Activated CD8-positive, alpha-beta T cell treated with anti-CD3 and anti-CD28 coated beads for 36 hours (primary cell): Measurements from ENCODE around the gene ASB1. TPM values are rescaled to one million over a fixed set of nuclear protein-coding genes. Genes with fewer than 3 reads are reported as not detected.

Source experiments
- ATAC-seq: fragments of 200-7000 bp; cut with Tn5 transposase; one replicate; pipeline ENCODE4 v1.10.0; 2021; ENCODE audit warnings: mild to moderate bottlenecking, moderate library complexity
- CTCF ChIA-PET: fragments of 350-600 bp; sonication (Branson Sonifier 250); formaldehyde crosslinking; loops from one replicate; lab custom pipeline; 2021; ENCODE audit warnings: antibody characterized with exemption; lab: Charles Lee
- POLR2A ChIA-PET: fragments of 350-600 bp; sonication (Branson Sonifier 250); formaldehyde crosslinking; loops from one replicate; lab custom pipeline; 2021; ENCODE audit warnings: antibody characterized with exemption; lab: Charles Lee
- DNase-seq: peaks from one replicate; pipeline ENCODE4 v3.0.0-alpha.2; 2020
- H3K27ac Mint-ChIP-seq: one replicate; pipeline ENCODE4 v1.8.0; 2021; ENCODE audit warnings: mild to moderate bottlenecking, mixed read lengths
- H3K27me3 Mint-ChIP-seq: one replicate; pipeline ENCODE4 v1.8.0; 2021; ENCODE audit warnings: mixed read lengths
- H3K36me3 Mint-ChIP-seq: one replicate; pipeline ENCODE4 v1.8.0; 2021; ENCODE audit warnings: low read depth, mixed read lengths
- H3K4me1 Mint-ChIP-seq: one replicate; pipeline ENCODE4 v1.8.0; 2021; ENCODE audit warnings: low read depth, mixed read lengths
- H3K4me3 Mint-ChIP-seq: one replicate; pipeline ENCODE4 v1.8.0; 2021; ENCODE audit warnings: mild to moderate bottlenecking, moderate library complexity, mixed read lengths
- H3K9me3 Mint-ChIP-seq: one replicate; pipeline ENCODE4 v1.8.0; 2021; ENCODE audit warnings: mixed read lengths
- intact Hi-C: fragments of 100-400 bp; cut with micrococcal nuclease; formaldehyde crosslinking; loops from one replicate; pipeline ENCODE4 v1.10.0; 2022
- total RNA-seq, 2 experiments: library from RNA; stranded (reverse); gene quantifications; one replicate each; pipeline ENCODE4 v1.2.3, GENCODE V29; 2021
- TF ChIP-seq, protein P1 (sequence below): fragments of 200-600 bp; IDR thresholded peaks from one replicate; pipeline ENCODE4 v1.8.0; 2022; ENCODE audit warnings: antibody characterized with exemption, mild to moderate bottlenecking

Gene ASB1
- total RNA-seq, 2 experiments from 2014 or later, result 39.8 to 48.1 TPM

DNA sequence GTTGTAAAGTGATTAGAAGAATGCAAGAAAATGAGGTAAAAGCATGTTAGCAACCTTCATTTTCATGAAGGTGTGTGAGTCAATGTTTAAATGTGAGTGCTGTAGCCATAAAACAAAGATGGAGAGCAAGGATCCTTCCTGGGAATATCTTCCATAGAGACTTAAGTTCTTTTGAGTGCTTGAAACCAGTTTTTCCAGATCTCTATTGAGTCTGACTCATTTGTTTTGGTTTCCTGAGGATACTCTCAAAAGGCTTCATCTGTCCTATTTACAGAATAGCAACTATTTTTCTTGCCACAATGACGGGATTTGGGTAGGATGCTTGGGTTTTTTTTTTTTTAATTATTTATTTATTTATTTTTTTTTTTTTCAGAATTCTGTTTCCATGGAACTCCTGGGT, 45.9 kb upstream of the ASB1 start:
- ATAC-seq, result no peak
- Mint-ChIP-seq H3K4me1 (peaks cover 31% of the 10 kb centered on the region), H3K27ac (no peak overlapping the region), H3K9me3 (no peaks in the 10 kb centered on the region), H3K27me3 (no peaks in the 10 kb centered on the region), H3K36me3 (peaks cover 2% of the 10 kb centered on the region), H3K4me3 (no peak overlapping the region)
- ChIA-PET CTCF (interaction anchor here (3.5 kb wide), 1 partner anchor 10 kb away, joined by 19 read pairs; no protein-coding TSS in a partner anchor), POLR2A (interaction anchor here (1.5 kb wide), 1 partner anchor 10 kb away, joined by 4 read pairs; no protein-coding TSS in a partner anchor)
- intact Hi-C loops, result no loop called here
- TF ChIP-seq, protein P1, sequence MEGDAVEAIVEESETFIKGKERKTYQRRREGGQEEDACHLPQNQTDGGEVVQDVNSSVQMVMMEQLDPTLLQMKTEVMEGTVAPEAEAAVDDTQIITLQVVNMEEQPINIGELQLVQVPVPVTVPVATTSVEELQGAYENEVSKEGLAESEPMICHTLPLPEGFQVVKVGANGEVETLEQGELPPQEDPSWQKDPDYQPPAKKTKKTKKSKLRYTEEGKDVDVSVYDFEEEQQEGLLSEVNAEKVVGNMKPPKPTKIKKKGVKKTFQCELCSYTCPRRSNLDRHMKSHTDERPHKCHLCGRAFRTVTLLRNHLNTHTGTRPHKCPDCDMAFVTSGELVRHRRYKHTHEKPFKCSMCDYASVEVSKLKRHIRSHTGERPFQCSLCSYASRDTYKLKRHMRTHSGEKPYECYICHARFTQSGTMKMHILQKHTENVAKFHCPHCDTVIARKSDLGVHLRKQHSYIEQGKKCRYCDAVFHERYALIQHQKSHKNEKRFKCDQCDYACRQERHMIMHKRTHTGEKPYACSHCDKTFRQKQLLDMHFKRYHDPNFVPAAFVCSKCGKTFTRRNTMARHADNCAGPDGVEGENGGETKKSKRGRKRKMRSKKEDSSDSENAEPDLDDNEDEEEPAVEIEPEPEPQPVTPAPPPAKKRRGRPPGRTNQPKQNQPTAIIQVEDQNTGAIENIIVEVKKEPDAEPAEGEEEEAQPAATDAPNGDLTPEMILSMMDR, result no peak
- no peak for DNase-seq

DNA sequence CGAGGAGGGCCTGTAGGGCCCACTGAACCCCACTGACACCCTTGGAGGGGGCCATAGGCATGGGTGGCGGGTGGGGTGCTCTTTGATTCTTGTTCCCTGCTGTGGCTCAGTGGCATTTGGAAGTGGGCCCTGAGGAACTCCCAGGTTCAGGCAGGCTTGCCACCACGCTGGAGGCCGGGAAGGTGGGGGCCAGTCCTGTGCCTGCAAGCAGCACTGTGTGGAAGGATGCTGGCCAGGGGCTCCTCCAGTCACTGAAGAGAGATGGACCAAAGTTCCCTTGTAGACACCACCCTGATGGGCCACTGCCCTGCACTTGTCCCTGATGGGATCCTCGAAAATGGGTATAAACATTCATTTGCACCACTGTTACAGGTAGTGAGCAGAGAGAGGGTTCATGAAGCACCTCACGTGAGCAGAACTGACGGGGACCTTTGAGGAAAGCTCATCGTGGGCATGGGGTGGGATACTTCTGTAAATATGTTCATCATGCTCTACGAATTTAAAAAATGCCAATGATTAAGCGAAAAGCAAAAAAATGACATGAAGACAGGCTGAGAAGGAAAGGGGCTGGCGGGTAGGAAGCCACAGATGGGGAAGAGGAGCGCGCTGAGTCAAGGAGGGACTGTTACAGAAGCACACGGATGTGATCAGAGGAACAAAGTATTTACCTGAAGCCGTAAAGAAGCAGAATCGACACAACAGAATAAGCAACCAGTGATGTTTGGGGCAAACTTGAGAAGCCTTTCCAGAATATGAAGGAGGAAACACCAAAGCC, 45.2 kb upstream of the ASB1 start:
- H3K27me3 Mint-ChIP-seq, result no peaks in the 10 kb centered on the region
- no peak overlapping the region for H3K27ac Mint-ChIP-seq
- ChIA-PET POLR2A (interaction anchor here (1.5 kb wide), 1 partner anchor 11 kb away, joined by 4 read pairs; no protein-coding TSS in a partner anchor), CTCF (interaction anchor here (1.3 to 3.5 kb wide), 2 partner anchors 11 kb away, joined by 9 to 19 read pairs; no protein-coding TSS in a partner anchor)
- DNase-seq (no peak), ATAC-seq (no peak)
- H3K4me3 Mint-ChIP-seq, result no peak overlapping the region
- H3K9me3 Mint-ChIP-seq, result no peaks in the 10 kb centered on the region
- peaks cover 31% of the 10 kb centered on the region for H3K4me1 Mint-ChIP-seq
- TF ChIP-seq, protein P1, result no peak
- peaks cover 2% of the 10 kb centered on the region for H3K36me3 Mint-ChIP-seq
- intact Hi-C loops, result no loop called here

DNA sequence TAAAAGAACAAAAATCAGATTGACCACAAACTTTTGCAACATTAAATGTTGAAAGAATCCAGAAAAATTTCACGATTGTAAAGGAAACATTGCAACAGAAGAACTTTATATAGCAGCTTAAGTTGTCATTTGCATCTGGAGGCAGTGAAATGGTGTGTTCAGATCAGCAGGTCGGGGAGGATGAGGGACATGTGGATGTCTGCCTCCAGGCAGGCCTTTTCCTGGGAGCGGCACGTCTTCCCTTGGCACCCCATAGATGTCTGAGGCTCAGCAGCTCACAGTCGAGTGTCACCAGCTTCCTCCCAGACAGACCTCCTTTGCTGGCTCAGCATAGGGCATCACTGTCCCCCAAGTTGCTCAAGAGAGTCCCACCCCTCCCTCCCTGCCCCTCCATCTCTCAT, 44.3 kb upstream of the ASB1 start:
- Mint-ChIP-seq H3K27ac (no peak overlapping the region), H3K4me3 (no peak overlapping the region), H3K9me3 (no peaks in the 10 kb centered on the region), H3K36me3 (peaks cover 2% of the 10 kb centered on the region), H3K4me1 (peaks cover 27% of the 10 kb centered on the region), H3K27me3 (no peaks in the 10 kb centered on the region)
- ATAC-seq, result no peak
- DNase-seq, result no peak
- TF ChIP-seq, protein P1, result no peak
- POLR2A ChIA-PET, result no interaction called here
- intact Hi-C loops, result no loop called here
- CTCF ChIA-PET, result interaction anchor here (1.3 kb wide), 1 partner anchor 12 kb away, joined by 9 read pairs; no protein-coding TSS in a partner anchor

DNA sequence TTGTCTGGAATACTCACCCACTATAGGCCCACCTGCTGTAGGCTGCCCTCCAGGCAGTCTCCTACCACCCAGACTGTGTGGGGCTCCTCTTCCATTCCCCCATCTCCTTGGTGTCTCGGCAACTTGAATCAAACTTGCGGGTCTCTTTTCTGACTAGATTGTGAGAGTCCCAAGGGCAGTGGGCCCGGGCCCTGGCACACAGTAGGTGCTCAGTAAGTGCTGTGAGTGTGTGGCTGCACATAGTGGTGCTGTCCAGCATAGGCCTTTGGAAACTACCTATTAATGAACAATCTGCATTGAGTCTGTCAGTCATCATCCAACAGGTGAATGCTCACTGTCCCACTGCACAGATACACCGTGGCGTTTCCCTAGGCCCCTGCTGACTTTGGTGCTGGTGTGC, 43.6 kb upstream of the ASB1 start:
- no peak for ATAC-seq
- ChIA-PET POLR2A (no interaction called here), CTCF (interaction anchor here (1.3 kb wide), 1 partner anchor 13 kb away, joined by 9 read pairs; no protein-coding TSS in a partner anchor)
- no peak for DNase-seq
- no peak overlapping the region for H3K4me3 Mint-ChIP-seq
- H3K27me3 Mint-ChIP-seq, result no peaks in the 10 kb centered on the region
- TF ChIP-seq, protein P1, result no peak
- intact Hi-C loops, result no loop called here
- no peaks in the 10 kb centered on the region for H3K9me3 Mint-ChIP-seq
- H3K36me3 Mint-ChIP-seq, result peaks cover 2% of the 10 kb centered on the region
- peaks cover 24% of the 10 kb centered on the region for H3K4me1 Mint-ChIP-seq
- H3K27ac Mint-ChIP-seq, result no peak overlapping the region
